ENCODE data around the gene P2RY13. TPM values are rescaled to one million over a fixed set of nuclear protein-coding genes. Genes with fewer than 3 reads are reported as not detected.

Gene P2RY13
- total and polyA plus RNA-seq, 2 donors (not counting 1 experiment from before 2014, with no cell fraction given) = 0.92 to 1.0 TPM

- DNase-seq (no peak), ATAC-seq (ENCODE audit: low read depth) (no peak)
- H3K9me3 ChIP-seq (ENCODE audit: control extremely low read depth in 1 of 3, control insufficient read depth in 2 of 3, insufficient read depth in 1 of 3, low read length in 2 of 3) = no peaks in the 10 kb centered on the region
- H3K79me2 ChIP-seq (ENCODE audit: control insufficient read depth, insufficient read depth, low read length) = no peaks in the 10 kb centered on the region
- no peaks in the 10 kb centered on the region for H3K27me3 Mint-ChIP-seq
- H3K4me1 Mint-ChIP-seq = no peaks in the 10 kb centered on the region
- H2AFZ ChIP-seq (ENCODE audit: insufficient read depth, low read depth, low read length, poor library complexity, severe bottlenecking) = no peak overlapping the region
- TF ChIP-seq EZH2 (IDR thresholded peaks at IDR 0.05; ENCODE audit: borderline replicate concordance, insufficient read depth, low read depth, low read length, poor library complexity, severe bottlenecking) = no peak
- TF ChIP-seq, protein P1, sequence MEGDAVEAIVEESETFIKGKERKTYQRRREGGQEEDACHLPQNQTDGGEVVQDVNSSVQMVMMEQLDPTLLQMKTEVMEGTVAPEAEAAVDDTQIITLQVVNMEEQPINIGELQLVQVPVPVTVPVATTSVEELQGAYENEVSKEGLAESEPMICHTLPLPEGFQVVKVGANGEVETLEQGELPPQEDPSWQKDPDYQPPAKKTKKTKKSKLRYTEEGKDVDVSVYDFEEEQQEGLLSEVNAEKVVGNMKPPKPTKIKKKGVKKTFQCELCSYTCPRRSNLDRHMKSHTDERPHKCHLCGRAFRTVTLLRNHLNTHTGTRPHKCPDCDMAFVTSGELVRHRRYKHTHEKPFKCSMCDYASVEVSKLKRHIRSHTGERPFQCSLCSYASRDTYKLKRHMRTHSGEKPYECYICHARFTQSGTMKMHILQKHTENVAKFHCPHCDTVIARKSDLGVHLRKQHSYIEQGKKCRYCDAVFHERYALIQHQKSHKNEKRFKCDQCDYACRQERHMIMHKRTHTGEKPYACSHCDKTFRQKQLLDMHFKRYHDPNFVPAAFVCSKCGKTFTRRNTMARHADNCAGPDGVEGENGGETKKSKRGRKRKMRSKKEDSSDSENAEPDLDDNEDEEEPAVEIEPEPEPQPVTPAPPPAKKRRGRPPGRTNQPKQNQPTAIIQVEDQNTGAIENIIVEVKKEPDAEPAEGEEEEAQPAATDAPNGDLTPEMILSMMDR (IDR thresholded peaks at IDR 0.05) = no peak
- H3K27me3 ChIP-seq (replicated peaks in 1 of 4; ENCODE audit: control extremely low read depth in 1 of 4, control insufficient read depth in 3 of 4, insufficient read depth in 4 of 4, low read length in 3 of 4) = no peaks in the 10 kb centered on the region
- no peak overlapping the region for H3K4me3 ChIP-seq (ENCODE audit: control extremely low read depth in 1 of 5, extremely low read depth in 1 of 5, insufficient read depth in 1 of 5, low read depth in 2 of 5, low read length in 4 of 5)
- H3K4me3 Mint-ChIP-seq = no peak overlapping the region
- POLR2A ChIA-PET = no interaction called here
- no peaks in the 10 kb centered on the region for H3K4me1 ChIP-seq (ENCODE audit: control insufficient read depth in 2 of 2, insufficient read depth in 2 of 2, low read length in 2 of 2)
- no CpG with 5 or more reads among the region's 5 CpGs for WGBS (ENCODE audit: insufficient coverage)
- no peaks in the 10 kb centered on the region for H3K9me3 Mint-ChIP-seq (ENCODE audit: insufficient read depth)
- intact Hi-C loops (cut with micrococcal nuclease) = no loop called here
- H3K27ac ChIP-seq (ENCODE audit: low read length in 2 of 2) = no peak overlapping the region
- H3K27ac Mint-ChIP-seq = no peak overlapping the region
- no peak overlapping the region for H3K9ac ChIP-seq (ENCODE audit: low read length)
- no peak overlapping the region for H3K4me2 ChIP-seq (replicated peaks; ENCODE audit: low read depth, low read length, poor library complexity, severe bottlenecking)
- no peaks in the 10 kb centered on the region for H3K36me3 ChIP-seq (replicated peaks in 1 of 2; ENCODE audit: control extremely low read depth in 1 of 2, control insufficient read depth in 1 of 2, extremely low read depth in 1 of 2, insufficient read depth in 2 of 2, low read length in 1 of 2)
- CTCF ChIA-PET = no interaction called here
- H4K20me1 ChIP-seq (ENCODE audit: control insufficient read depth, insufficient read depth, low read length, poor library complexity, severe bottlenecking) = no peaks in the 10 kb centered on the region
Observed at GRCh38 chr3:151367448-151367847, 38.1 kb upstream of the P2RY13 start.

DNA sequence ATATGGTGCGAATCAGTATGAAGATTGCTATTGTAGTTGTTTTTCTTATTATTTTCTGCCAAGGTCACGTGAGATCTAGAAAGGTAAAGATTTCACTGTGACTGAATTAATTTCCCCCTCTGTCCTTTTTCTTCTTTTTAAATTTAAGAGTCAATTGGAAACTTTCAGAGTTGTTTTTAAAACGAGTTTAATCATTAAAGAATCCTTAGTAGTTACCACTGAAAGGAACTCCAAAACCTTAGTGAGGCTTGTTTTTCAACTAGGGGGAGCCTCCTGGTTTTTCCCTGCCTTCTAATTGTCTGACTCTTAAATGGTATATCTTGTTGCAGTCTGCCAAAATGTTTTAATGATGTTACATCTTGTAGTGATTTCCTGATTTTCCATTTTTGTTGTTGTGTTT, 37.6 kb upstream of the P2RY13 start:
- no peak overlapping the region for H3K4me2 ChIP-seq (replicated peaks; ENCODE audit: low read depth, low read length, poor library complexity, severe bottlenecking)
- H3K9me3 ChIP-seq (ENCODE audit: control extremely low read depth in 1 of 3, control insufficient read depth in 2 of 3, insufficient read depth in 1 of 3, low read length in 2 of 3) = no peaks in the 10 kb centered on the region
- Mint-ChIP-seq H3K4me3 (no peak overlapping the region), H3K27me3 (no peaks in the 10 kb centered on the region), H3K27ac (no peak overlapping the region), H3K4me1 (no peaks in the 10 kb centered on the region), H3K9me3 (ENCODE audit: insufficient read depth) (no peaks in the 10 kb centered on the region)
- H3K9ac ChIP-seq (ENCODE audit: low read length) = no peak overlapping the region
- H3K4me3 ChIP-seq (ENCODE audit: control extremely low read depth in 1 of 5, extremely low read depth in 1 of 5, insufficient read depth in 1 of 5, low read depth in 2 of 5, low read length in 4 of 5) = no peak overlapping the region
- ChIA-PET CTCF (no interaction called here), POLR2A (no interaction called here)
- DNase-seq (no peak), ATAC-seq (ENCODE audit: low read depth) (no peak)
- H3K27me3 ChIP-seq (replicated peaks in 1 of 4; ENCODE audit: control extremely low read depth in 1 of 4, control insufficient read depth in 3 of 4, insufficient read depth in 4 of 4, low read length in 3 of 4) = no peaks in the 10 kb centered on the region
- no peaks in the 10 kb centered on the region for H4K20me1 ChIP-seq (ENCODE audit: control insufficient read depth, insufficient read depth, low read length, poor library complexity, severe bottlenecking)
- intact Hi-C loops (cut with micrococcal nuclease) = no loop called here
- no peaks in the 10 kb centered on the region for H3K4me1 ChIP-seq (ENCODE audit: control insufficient read depth in 2 of 2, insufficient read depth in 2 of 2, low read length in 2 of 2)
- H3K27ac ChIP-seq (ENCODE audit: low read length in 2 of 2) = no peak overlapping the region
- no peak for TF ChIP-seq EZH2 (IDR thresholded peaks at IDR 0.05; ENCODE audit: borderline replicate concordance, insufficient read depth, low read depth, low read length, poor library complexity, severe bottlenecking)
- TF ChIP-seq, protein P1 (IDR thresholded peaks at IDR 0.05) = no peak
- no peaks in the 10 kb centered on the region for H3K79me2 ChIP-seq (ENCODE audit: control insufficient read depth, insufficient read depth, low read length)
- no peaks in the 10 kb centered on the region for H3K36me3 ChIP-seq (replicated peaks in 1 of 2; ENCODE audit: control extremely low read depth in 1 of 2, control insufficient read depth in 1 of 2, extremely low read depth in 1 of 2, insufficient read depth in 2 of 2, low read length in 1 of 2)
- H2AFZ ChIP-seq (ENCODE audit: insufficient read depth, low read depth, low read length, poor library complexity, severe bottlenecking) = no peak overlapping the region
- no CpG with 5 or more reads among the region's 3 CpGs for WGBS (ENCODE audit: insufficient coverage)

All from B cell (primary cell).